GM23338 (cell line): ENCODE data around the gene ZMYM4. TPM values are rescaled to one million over a fixed set of nuclear protein-coding genes. Genes with fewer than 3 reads are reported as not detected.

Source experiments
- ATAC-seq: fragments of 200-7000 bp; cut with Tn5 transposase; 3 replicates; pipeline ENCODE4 v1.9.1; 2020
- DNase-seq: peaks from one replicate; pipeline ENCODE4 v3.0.0-alpha.2; 2015; ENCODE audit warnings: low spot score
- H2AFZ ChIP-seq: fragments of 200-600 bp; sonication (generic); 2 replicates; pipeline ENCODE4 v1.8.0; 2016; ENCODE audit warnings: antibody characterized with exemption, mild to moderate bottlenecking, moderate library complexity
- H3F3A ChIP-seq: fragments of 200-600 bp; sonication (generic); replicated peaks from 2 replicates; pipeline ENCODE4 v1.8.0; 2017; ENCODE audit warnings: antibody characterized with exemption, mixed run types, low read depth
- H3K27ac ChIP-seq: fragments of 200-600 bp; sonication (generic); 2 replicates; pipeline ENCODE4 v1.6.1; 2016; ENCODE audit warnings: low read depth
- H3K27me3 ChIP-seq: fragments of 200-600 bp; sonication (generic); 2 replicates; pipeline ENCODE4 v1.8.0; 2016; ENCODE audit warnings: mild to moderate bottlenecking, mixed run types, moderate library complexity; ENCODE audit not compliant: insufficient read depth
- H3K36me3 ChIP-seq: fragments of 200-600 bp; sonication (generic); 2 replicates; pipeline ENCODE4 v1.8.0; 2016; ENCODE audit warnings: mild to moderate bottlenecking; ENCODE audit not compliant: insufficient read depth
- H3K4me1 ChIP-seq: fragments of 200-600 bp; sonication (generic); 2 replicates; pipeline ENCODE4 v1.8.0; 2016; ENCODE audit warnings: mild to moderate bottlenecking, moderate library complexity; ENCODE audit not compliant: insufficient read depth
- H3K4me2 ChIP-seq: fragments of 200-600 bp; sonication (generic); 2 replicates; pipeline ENCODE4 v1.7.1; 2017; ENCODE audit warnings: mixed run types
- H3K4me3 ChIP-seq: fragments of 200-600 bp; sonication (generic); 2 replicates; pipeline ENCODE4 v1.6.1; 2016; ENCODE audit warnings: mixed run types
- H3K79me2 ChIP-seq: fragments of 200-600 bp; sonication (generic); replicated peaks from 2 replicates; pipeline ENCODE4 v1.8.0; 2017; ENCODE audit warnings: mild to moderate bottlenecking; ENCODE audit not compliant: insufficient read depth
- H3K9me2 ChIP-seq: fragments of 200-600 bp; sonication (generic); 2 replicates; pipeline ENCODE4 v1.8.0; 2017; ENCODE audit not compliant: insufficient read depth
- H4K20me1 ChIP-seq: fragments of 200-600 bp; sonication (generic); replicated peaks from 2 replicates; pipeline ENCODE4 v1.8.0; 2017; ENCODE audit warnings: mild to moderate bottlenecking; ENCODE audit not compliant: insufficient read depth
- H3K27ac Mint-ChIP-seq: 2 replicates; pipeline ENCODE4 v1.8.0; 2020; ENCODE audit warnings: inconsistent platforms, mild to moderate bottlenecking, moderate library complexity, mixed read lengths
- H3K27me3 Mint-ChIP-seq: 3 replicates; pipeline ENCODE4 v1.8.0; 2022; ENCODE audit warnings: low read depth, mild to moderate bottlenecking, moderate library complexity, mixed read lengths, inconsistent platforms; ENCODE audit not compliant: insufficient read depth, poor library complexity
- H3K36me3 Mint-ChIP-seq: 3 replicates; pipeline ENCODE4 v1.8.0; 2021; ENCODE audit warnings: low read depth, mild to moderate bottlenecking, inconsistent platforms, moderate library complexity, mixed read lengths
- H3K4me1 Mint-ChIP-seq: 3 replicates; pipeline ENCODE4 v1.8.0; 2020; ENCODE audit warnings: mild to moderate bottlenecking, inconsistent platforms, mixed read lengths
- H3K4me3 Mint-ChIP-seq: 3 replicates; pipeline ENCODE4 v1.8.0; 2021; ENCODE audit warnings: moderate library complexity, mild to moderate bottlenecking, inconsistent platforms, mixed read lengths
- H3K9me3 Mint-ChIP-seq: 3 replicates; pipeline ENCODE4 v1.8.0; 2020; ENCODE audit warnings: moderate library complexity, mild to moderate bottlenecking, inconsistent platforms, mixed read lengths
- CREB1 ChIP-seq: fragments of 250-450 bp; sonication (Bioruptor Pico); IDR thresholded peaks from 2 replicates; pipeline ENCODE4 v1.5.0; 2020; ENCODE audit warnings: low read depth, mild to moderate bottlenecking, moderate library complexity
- ETS1 ChIP-seq: IDR thresholded peaks from 2 replicates; pipeline ENCODE4 v1.6.1; 2016; ENCODE audit warnings: antibody characterized with exemption
- EZH2 ChIP-seq: fragments of 200-600 bp; sonication (generic); IDR thresholded peaks from one replicate; pipeline ENCODE4 v1.8.0; 2017; ENCODE audit warnings: antibody characterized with exemption, mild to moderate bottlenecking, low read depth; ENCODE audit not compliant: unreplicated experiment
- EZH2phosphoT487 ChIP-seq: fragments of 200-600 bp; sonication (generic); IDR thresholded peaks from one replicate; pipeline ENCODE4 v1.8.1; 2018; ENCODE audit warnings: antibody characterized with exemption; ENCODE audit not compliant: unreplicated experiment
- JUNB ChIP-seq: IDR thresholded peaks from one replicate; pipeline ENCODE4 v1.6.1; 2016; ENCODE audit warnings: antibody characterized with exemption; ENCODE audit not compliant: unreplicated experiment
- REST ChIP-seq: IDR thresholded peaks from one replicate; pipeline ENCODE4 v1.6.1; 2018; ENCODE audit warnings: antibody characterized with exemption; ENCODE audit not compliant: unreplicated experiment
- STAT1 ChIP-seq: IDR thresholded peaks from one replicate; pipeline ENCODE4 v1.6.1; 2016; ENCODE audit warnings: antibody characterized with exemption; ENCODE audit not compliant: unreplicated experiment
- ZNF331 ChIP-seq: fragments of 250-450 bp; sonication (Bioruptor Pico); IDR thresholded peaks from 2 replicates; pipeline ENCODE4 v1.5.0; 2020; ENCODE audit warnings: low read depth, mild to moderate bottlenecking, moderate library complexity
- ZNF462 ChIP-seq: fragments of 250-450 bp; sonication (Bioruptor Pico); IDR thresholded peaks from 2 replicates; pipeline ENCODE4 v1.5.0; 2020; ENCODE audit warnings: mild to moderate bottlenecking, moderate library complexity
- polyA plus RNA-seq: library from polyadenylated mRNA; unstranded; fragments of >200 nt; fragmentation: Nextera tagmentation; extraction: Ambion mirVana; gene quantifications from 2 replicates; pipeline ENCODE4 v1.2.1, GENCODE V29; 2016
- total RNA-seq: library from RNA; depleted of rRNA; stranded (reverse); fragments of >200 nt; shearing (Covaris generic); gene quantifications from 2 replicates; pipeline ENCODE4 v1.2.3, GENCODE V29; 2014

ZMYM4 gene
- total and polyA plus RNA-seq, 2 experiments from 2014 or later = 65.4 to 68.5 TPM

- Histone ChIP-seq H3K9me2 (no peaks in the 10 kb centered on the region), H3K4me3 (no peak overlapping the region), H3K4me2 (no peak overlapping the region), H3K36me3 (no peaks in the 10 kb centered on the region; the same call in 1 of the 2 replicates), H2AFZ (no peak overlapping the region), H4K20me1 (no peaks in the 10 kb centered on the region), H3K79me2 (no peaks in the 10 kb centered on the region; the same call in 1 of the 2 replicates), H3F3A (no peaks in the 10 kb centered on the region), H3K27me3 (no peaks in the 10 kb centered on the region), H3K27ac (no peak overlapping the region; the same call in 1 of the 2 replicates), H3K4me1 (peaks cover 4% of the 10 kb centered on the region; the same call in 1 of the 2 replicates)
- Mint-ChIP-seq H3K27ac (no peak overlapping the region), H3K4me1 (peaks cover 3% of the 10 kb centered on the region; the same call in 2 of the 3 replicates), H3K27me3 (no peaks in the 10 kb centered on the region), H3K4me3 (no peak overlapping the region), H3K9me3 (no peaks in the 10 kb centered on the region), H3K36me3 (peaks cover 24% of the 10 kb centered on the region)
- TF ChIP-seq REST = no peak
- TF ChIP-seq ETS1 = no peak
- TF ChIP-seq EZH2phosphoT487 = no peak
- TF ChIP-seq JUNB = no peak
- no peak for TF ChIP-seq CREB1 (CRISPR knock-in tag)
- DNase-seq (peak; percentile 21), ATAC-seq (peak; percentile 25; the same call in 1 of the 3 replicates)
These were observed 101.6 kb downstream of the ZMYM4 start for GRCh38 chr1:35369922-35370671.

GRCh38 chr1:35371506-35371905 lies 103.0 kb downstream of the ZMYM4 start:
- no peak for ATAC-seq
- no peak overlapping the region for H3K27ac Mint-ChIP-seq
- Histone ChIP-seq H3K4me1 (peaks cover 4% of the 10 kb centered on the region; the same call in 1 of the 2 replicates), H3K4me2 (no peak overlapping the region), H3K79me2 (no peaks in the 10 kb centered on the region; the same call in 1 of the 2 replicates), H3F3A (no peaks in the 10 kb centered on the region), H3K9me2 (no peaks in the 10 kb centered on the region), H4K20me1 (no peaks in the 10 kb centered on the region), H2AFZ (no peak overlapping the region), H3K4me3 (no peak overlapping the region), H3K27me3 (no peaks in the 10 kb centered on the region), H3K27ac (no peak overlapping the region), H3K36me3 (no peaks in the 10 kb centered on the region; the same call in 1 of the 2 replicates)
- no peaks in the 10 kb centered on the region for H3K27me3 Mint-ChIP-seq
- H3K4me3 Mint-ChIP-seq = no peak overlapping the region
- no peaks in the 10 kb centered on the region for H3K9me3 Mint-ChIP-seq
- H3K36me3 Mint-ChIP-seq = peaks cover 21% of the 10 kb centered on the region
- peaks cover 3% of the 10 kb centered on the region; the same call in 2 of the 3 replicates for H3K4me1 Mint-ChIP-seq
- no peak for DNase-seq
- TF ChIP-seq STAT1 (no peak), JUNB (no peak), ZNF331 (CRISPR knock-in tag) (no peak), EZH2 (no peak), EZH2phosphoT487 (no peak), ZNF462 (CRISPR knock-in tag) (no peak)
